ENCODE data around the gene SAP25. TPM values are rescaled to one million over a fixed set of nuclear protein-coding genes. Genes with fewer than 3 reads are reported as not detected.

The SAP25 gene
- total RNA-seq, 6 experiments from 2014 or later: 0.40 to 0.87 (median 0.55) TPM; not detected in 3

- no peaks in the 10 kb centered on the region for H3K9me3 Mint-ChIP-seq
- no peak for TF ChIP-seq CTCF (IDR thresholded peaks at IDR 0.05)
- H3K27ac Mint-ChIP-seq: no peak overlapping the region
- H3K27me3 Mint-ChIP-seq (ENCODE audit: insufficient read depth): peaks cover 1% of the 10 kb centered on the region
- DNase-seq: no peak
- peak overlapping the region; percentile 98 for H3K4me3 Mint-ChIP-seq
- H3K4me1 Mint-ChIP-seq (ENCODE audit: low read depth): peaks cover 16% of the 10 kb centered on the region
- peaks cover 5% of the 10 kb centered on the region; the same call in 1 of the 2 replicates for H3K36me3 Mint-ChIP-seq (ENCODE audit: low read depth)
Measured at GRCh38 chr7:100613412-100614175, 39.9 kb upstream of the SAP25 start.

- H3K9me3 Mint-ChIP-seq: no peaks in the 10 kb centered on the region
- H3K4me1 Mint-ChIP-seq (ENCODE audit: low read depth): peaks cover 16% of the 10 kb centered on the region
- peak overlapping the region; percentile 98 for H3K4me3 Mint-ChIP-seq
- peaks cover 5% of the 10 kb centered on the region for H3K36me3 Mint-ChIP-seq (ENCODE audit: low read depth)
- peak; percentile 31; the same call in 1 of the 2 replicates for TF ChIP-seq CTCF (IDR thresholded peaks at IDR 0.05)
- H3K27ac Mint-ChIP-seq: no peak overlapping the region; the same call in 1 of the 2 replicates
- no peak for DNase-seq
- H3K27me3 Mint-ChIP-seq (ENCODE audit: insufficient read depth): peaks cover 1% of the 10 kb centered on the region
Measured at GRCh38 chr7:100612730-100613390, 39.2 kb upstream of the SAP25 start.

GRCh38 chr7:100611983-100612729, 38.5 kb upstream of the SAP25 start, which contains the start of gene MOSPD3:
MOSPD3 (plus strand) TSS chr7:100612540; CDS start chr7:100612792, 252 bp downstream.
- Mint-ChIP-seq H3K9me3 (no peaks in the 10 kb centered on the region), H3K27me3 (ENCODE audit: insufficient read depth) (peaks cover 1% of the 10 kb centered on the region), H3K4me1 (ENCODE audit: low read depth) (peaks cover 22% of the 10 kb centered on the region), H3K27ac (peak within 1 kb of the TSS; percentile 99), H3K4me3 (peak within 1 kb of the TSS; percentile 98), H3K36me3 (ENCODE audit: low read depth) (peaks cover 12% of the 10 kb centered on the region)
- TF ChIP-seq CTCF (IDR thresholded peaks at IDR 0.05): no peak
- peak; percentile 99 for DNase-seq

GRCh38 chr7:100609958-100610357, 36.3 kb upstream of the SAP25 start:
- peaks cover 15% of the 10 kb centered on the region for H3K36me3 Mint-ChIP-seq (ENCODE audit: low read depth)
- TF ChIP-seq CTCF (IDR thresholded peaks at IDR 0.05): no peak
- DNase-seq: no peak
- peaks cover 24% of the 10 kb centered on the region for H3K4me1 Mint-ChIP-seq (ENCODE audit: low read depth)
- H3K27me3 Mint-ChIP-seq (ENCODE audit: insufficient read depth): peaks cover 1% of the 10 kb centered on the region; the same call in 1 of the 2 replicates
- H3K27ac Mint-ChIP-seq: no peak overlapping the region
- H3K4me3 Mint-ChIP-seq: no peak overlapping the region
- H3K9me3 Mint-ChIP-seq: no peaks in the 10 kb centered on the region

- no peak for DNase-seq
- H3K36me3 Mint-ChIP-seq (ENCODE audit: low read depth): peaks cover 9% of the 10 kb centered on the region
- peaks cover 1% of the 10 kb centered on the region for H3K27me3 Mint-ChIP-seq (ENCODE audit: insufficient read depth)
- no peak overlapping the region for H3K4me3 Mint-ChIP-seq
- H3K27ac Mint-ChIP-seq: no peak overlapping the region; the same call in 1 of the 2 replicates
- no peak for TF ChIP-seq CTCF (IDR thresholded peaks at IDR 0.05)
- peaks cover 22% of the 10 kb centered on the region for H3K4me1 Mint-ChIP-seq (ENCODE audit: low read depth)
- no peaks in the 10 kb centered on the region for H3K9me3 Mint-ChIP-seq
Measured at GRCh38 chr7:100607111-100607510, 33.4 kb upstream of the SAP25 start.
